K562 (cell line): ENCODE measurements around the gene DNAJC9. TPM values are rescaled to one million over a fixed set of nuclear protein-coding genes. Genes with fewer than 3 reads are reported as not detected.

Source experiments
- ATAC-seq: fragments of 200-7000 bp; cut with Tn5 transposase; 3 replicates; pipeline ENCODE4 v1.9.1; 2020; ENCODE audit warnings: moderate library complexity
- BruUV-seq: library from RNA; stranded (reverse); fragments of 400-500 nt; replicated peaks from 2 replicates; lab custom pipeline; 2021; lab: Mats Ljungman, UMichigan
- CTCF ChIA-PET: fragments of 300-600 bp; formaldehyde crosslinking; extraction: SDS; loops from one replicate; lab custom pipeline; 2021; ENCODE audit warnings: low intra/inter-chr PET ratio; lab: Yijun Ruan, JAX
- POLR2A ChIA-PET: fragments of 300-600, 350-650 bp; sonication (Branson Sonifier 250); formaldehyde crosslinking; extraction: SDS; loops from one replicate; lab custom pipeline; 2021; ENCODE audit warnings: antibody characterized with exemption, inconsistent platforms; lab: Yijun Ruan, JAX
- DNase-seq, 4 experiments: peaks; one replicate each; pipeline versions ENCODE4 v3.0.0 to v3.0.0-alpha.2; 2011 to 2018; ENCODE audit warnings: low spot score in 3 of 4, mixed read lengths in 3 of 4; ENCODE audit errors: extremely low read depth in 1 of 4
- FAIRE-seq: peaks from 2 replicates; lab custom pipeline; 2011; peaks lifted over from hg19 to GRCh38; lab: Jason Lieb, UNC
- H2AFZ ChIP-seq: 2 replicates; pipeline ENCODE4 v1.6.0; 2011; ENCODE audit warnings: low read depth, low read length, control low read depth, inconsistent platforms
- H3K27ac ChIP-seq: fragments of 200-600 bp; 3 replicates; pipeline ENCODE4 v1.8.0; 2011; ENCODE audit warnings: low read depth, mild to moderate bottlenecking, control low read depth, inconsistent platforms, low read length, moderate library complexity, mixed read lengths; ENCODE audit errors: extremely low read depth
- H3K27me3 ChIP-seq, 2 experiments: fragments of 300-600 bp in 1 of 2; 2 replicates in 1 of 2; 3 replicates in 1 of 2; pipeline versions ENCODE4 v1.6.0 to v1.8.0; 2011; ENCODE audit warnings: inconsistent platforms in 2 of 2, low read length in 2 of 2, mild to moderate bottlenecking in 1 of 2, mixed read lengths in 1 of 2, moderate library complexity in 1 of 2; ENCODE audit not compliant: control insufficient read depth in 2 of 2, insufficient read depth in 2 of 2
- H3K36me3 ChIP-seq: fragments of 300-600 bp; 3 replicates; pipeline ENCODE4 v1.8.0; 2011; ENCODE audit warnings: mild to moderate bottlenecking, low read length, inconsistent platforms; ENCODE audit not compliant: control insufficient read depth, insufficient read depth
- H3K4me1 ChIP-seq, 2 experiments: fragments of 200-600 bp in 1 of 2; replicated peaks in 1 of 2; 2 replicates in 1 of 2; 3 replicates in 1 of 2; pipeline versions ENCODE4 v1.5.1 to v1.8.0; 2011; ENCODE audit warnings: inconsistent platforms in 2 of 2, low read length in 2 of 2, mild to moderate bottlenecking in 1 of 2, mixed read lengths in 1 of 2, moderate library complexity in 1 of 2; ENCODE audit not compliant: control insufficient read depth in 2 of 2, insufficient read depth in 2 of 2
- H3K4me2 ChIP-seq: 2 replicates; pipeline ENCODE4 v1.6.1; 2011; ENCODE audit warnings: low read length, control low read depth, inconsistent platforms, mixed read lengths; ENCODE audit not compliant: insufficient read depth
- H3K4me3 ChIP-seq: fragments of 200-600 bp; sonication (generic), shearing (Covaris generic); 2 replicates; pipeline ENCODE4 v1.5.1; 2016; ENCODE audit warnings: control low read depth, inconsistent platforms
- H3K79me2 ChIP-seq: fragments of 200-600 bp; 3 replicates; pipeline ENCODE4 v1.8.0; 2011; ENCODE audit warnings: low read length, inconsistent platforms; ENCODE audit not compliant: control insufficient read depth, insufficient read depth
- H3K9ac ChIP-seq, 2 experiments: 2 replicates each; pipeline versions ENCODE4 v1.6.0 to v1.6.1; 2011; ENCODE audit warnings: low read depth in 2 of 2, low read length in 2 of 2, control low read depth in 1 of 2, inconsistent platforms in 1 of 2, mild to moderate bottlenecking in 1 of 2, mixed read lengths in 1 of 2; ENCODE audit not compliant: insufficient read depth in 1 of 2
- H3K9me1 ChIP-seq: one replicate; pipeline ENCODE4 v1.6.0; 2011; ENCODE audit warnings: inconsistent platforms, mild to moderate bottlenecking, low read length, moderate library complexity; ENCODE audit not compliant: control insufficient read depth, insufficient read depth
- H3K9me3 ChIP-seq: replicated peaks from 2 replicates; pipeline ENCODE4 v1.5.1; 2011; ENCODE audit warnings: low read depth, low read length, inconsistent platforms; ENCODE audit not compliant: control insufficient read depth, insufficient read depth
- H4K20me1 ChIP-seq: replicated peaks from 2 replicates; pipeline ENCODE4 v1.6.1; 2011; ENCODE audit warnings: low read length, inconsistent platforms, mixed read lengths; ENCODE audit not compliant: control insufficient read depth, insufficient read depth
- ESRRA ChIP-seq: fragments of 450-650 bp; IDR thresholded peaks from 2 replicates; pipeline ENCODE4 v1.6.1; 2014; ENCODE audit warnings: low read depth, mild to moderate bottlenecking, moderate library complexity, borderline replicate concordance
- EZH2 ChIP-seq: IDR thresholded peaks from 2 replicates; pipeline ENCODE4 v1.6.1; 2012; ENCODE audit warnings: low read depth, mild to moderate bottlenecking, inconsistent platforms, low read length, borderline replicate concordance
- FOXA1 ChIP-seq: fragments of 450-650 bp; IDR thresholded peaks from 2 replicates; pipeline ENCODE4 v1.6.1; 2016; ENCODE audit warnings: mild to moderate bottlenecking, borderline replicate concordance
- MTA2 ChIP-seq: fragments of 450-650 bp; IDR thresholded peaks from 2 replicates; pipeline ENCODE4 v1.6.1; 2016; ENCODE audit warnings: low read depth
- RFX1 ChIP-seq: fragments of 450-650 bp; IDR thresholded peaks from 2 replicates; pipeline ENCODE4 v1.6.1; 2016; ENCODE audit warnings: mild to moderate bottlenecking, moderate library complexity
- SIN3B ChIP-seq: fragments of 450-650 bp; IDR thresholded peaks from 2 replicates; pipeline ENCODE4 v1.6.1; 2017; ENCODE audit warnings: low read depth, mild to moderate bottlenecking, moderate library complexity
- TGIF2 ChIP-seq: sonication (generic); formaldehyde crosslinking; IDR thresholded peaks from 2 replicates; pipeline ENCODE4 v1.8.1; 2022; ENCODE audit warnings: mild to moderate bottlenecking, missing genetic modification reagents, moderate library complexity
- ZNF184 ChIP-seq: sonication (generic); formaldehyde crosslinking; IDR thresholded peaks from 2 replicates; pipeline ENCODE4 v1.5.0; 2020; ENCODE audit warnings: missing genetic modification reagents
- ZNF239 ChIP-seq: fragments of 250-450 bp; sonication (Bioruptor Pico); IDR thresholded peaks from 2 replicates; pipeline ENCODE4 v1.4.0; 2020; ENCODE audit warnings: mild to moderate bottlenecking
- WGBS: fragments of 100-300 bp; shearing (Covaris generic); methylation state at CpG from one replicate; pipeline ENCODE4 v1.1.6; 2016; ENCODE audit warnings: low coverage, mixed read lengths; ENCODE audit not compliant: insufficient coverage; ENCODE audit errors: missing lambda C conversion rate; 5-methylcytosine and 5-hydroxymethylcytosine counted together
- in situ Hi-C: fragments of 300-500 bp; cut with MboI; formaldehyde crosslinking; loops from 4 replicates; pipeline ENCODE4 v1.15.0; 2018; ENCODE audit warnings: inconsistent platforms, mixed read lengths
- intact Hi-C: fragments of 100-400 bp; cut with micrococcal nuclease; formaldehyde crosslinking; loops from 2 replicates; pipeline ENCODE4 v1.14.2; 2022
- polyA plus RNA-seq, 8 experiments: library from polyadenylated mRNA; depleted of rRNA in 4 of 8; stranded (reverse) in 5 of 8; unstranded in 3 of 8; fragments of >200 nt; fragmentation: Nextera tagmentation in 2 of 8; fragmentation: Illumina TruSeq in 1 of 8; extraction: Ambion mirVana in 2 of 8; extraction: Trizol in 1 of 8; gene quantifications; 2 replicates each; pipeline versions ENCODE4 v1.2.1 to v1.2.3, GENCODE V29; 2011 to 2014; ENCODE audit warnings: inconsistent platforms in 1 of 8, missing spikeins in 1 of 8
- total RNA-seq, 7 experiments: library from RNA; depleted of rRNA in 6 of 7; stranded (reverse); fragments of >200 nt in 6 of 7; fragmentation: Illumina TruSeq in 2 of 7; extraction: Trizol in 2 of 7; gene quantifications; 2 replicates each; pipeline versions ENCODE4 v1.2.1 to v1.2.3, GENCODE V29; 2011 to 2021; ENCODE audit warnings: low replicate concordance in 1 of 7
- TF ChIP-seq, protein P1 (sequence below): fragments of 200-400 bp; formaldehyde crosslinking; IDR thresholded peaks from 2 replicates; pipeline ENCODE4 v1.6.1; 2017; ENCODE audit warnings: mild to moderate bottlenecking, low read depth, low read length, moderate library complexity
- TF ChIP-seq, protein P2 (sequence below): IDR thresholded peaks from 2 replicates; pipeline ENCODE4 v1.6.1; 2011; ENCODE audit warnings: borderline replicate concordance, low read depth, mild to moderate bottlenecking, moderate library complexity, low read length; ENCODE audit not compliant: insufficient read depth, poor library complexity, severe bottlenecking

DNAJC9 gene
- total and polyA plus RNA-seq, 9 of the 15 experiments (the other 6 are each of a cell fraction or from before 2014, with no cell fraction given), result 66.7 to 133 (median 102) TPM

DNA sequence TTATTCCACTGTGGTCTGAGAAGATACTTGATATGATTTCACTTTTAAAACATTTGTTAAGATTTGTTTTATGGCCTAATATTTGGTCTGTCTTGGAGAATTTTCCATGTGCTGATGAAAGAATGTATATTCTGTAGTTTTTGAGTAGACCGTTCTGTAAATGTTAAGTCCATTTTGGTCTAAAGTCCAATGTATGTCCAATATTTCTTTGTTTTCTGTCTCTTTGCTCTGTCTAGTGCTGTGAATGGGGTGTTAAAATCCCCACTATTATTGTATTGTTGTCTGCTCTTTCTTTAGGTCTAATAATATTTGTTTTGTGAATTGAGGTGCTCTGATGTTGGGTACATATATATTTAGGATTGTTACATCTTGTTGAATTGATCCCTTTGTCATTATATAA lies 31.3 kb downstream of the DNAJC9 start:
- no peak overlapping the region for H2AFZ ChIP-seq
- no peak overlapping the region for H3K27ac ChIP-seq
- DNase-seq (no peak), FAIRE-seq (no peak), ATAC-seq (no peak)
- no peak overlapping the region for H3K9ac ChIP-seq
- TF ChIP-seq TGIF2 (no peak), FOXA1 (no peak), SIN3B (no peak), MTA2 (no peak)
- H3K9me3 ChIP-seq, result no peaks in the 10 kb centered on the region
- CTCF ChIA-PET, result no interaction called here
- H3K4me2 ChIP-seq, result no peak overlapping the region
- no peaks in the 10 kb centered on the region for H3K9me1 ChIP-seq
- in situ Hi-C loops, result no loop called here
- BruUV-seq, result no TSS peak
- no peaks in the 10 kb centered on the region for H3K79me2 ChIP-seq
- intact Hi-C loops, result loop anchor here (5.0 kb wide), 1 partner anchor 48 kb away; the partner anchor contains the start of genes ECD and FAM149B1
- H4K20me1 ChIP-seq, result no peaks in the 10 kb centered on the region
- H3K4me1 ChIP-seq, result peaks cover 0 to 10% of the 10 kb centered on the region in 2 experiments; a peak in 2 of 5 replicates
- H3K27me3 ChIP-seq, result no peaks in the 10 kb centered on the region
- POLR2A ChIA-PET, result interaction anchor here (0.6 kb wide), 1 partner anchor 254 kb away, joined by 3 read pairs; no protein-coding TSS in a partner anchor
- H3K4me3 ChIP-seq, result no peak overlapping the region
- WGBS, result 92% methylated on average over 1 of the region's 1 CpG
- H3K36me3 ChIP-seq, result no peaks in the 10 kb centered on the region

DNA sequence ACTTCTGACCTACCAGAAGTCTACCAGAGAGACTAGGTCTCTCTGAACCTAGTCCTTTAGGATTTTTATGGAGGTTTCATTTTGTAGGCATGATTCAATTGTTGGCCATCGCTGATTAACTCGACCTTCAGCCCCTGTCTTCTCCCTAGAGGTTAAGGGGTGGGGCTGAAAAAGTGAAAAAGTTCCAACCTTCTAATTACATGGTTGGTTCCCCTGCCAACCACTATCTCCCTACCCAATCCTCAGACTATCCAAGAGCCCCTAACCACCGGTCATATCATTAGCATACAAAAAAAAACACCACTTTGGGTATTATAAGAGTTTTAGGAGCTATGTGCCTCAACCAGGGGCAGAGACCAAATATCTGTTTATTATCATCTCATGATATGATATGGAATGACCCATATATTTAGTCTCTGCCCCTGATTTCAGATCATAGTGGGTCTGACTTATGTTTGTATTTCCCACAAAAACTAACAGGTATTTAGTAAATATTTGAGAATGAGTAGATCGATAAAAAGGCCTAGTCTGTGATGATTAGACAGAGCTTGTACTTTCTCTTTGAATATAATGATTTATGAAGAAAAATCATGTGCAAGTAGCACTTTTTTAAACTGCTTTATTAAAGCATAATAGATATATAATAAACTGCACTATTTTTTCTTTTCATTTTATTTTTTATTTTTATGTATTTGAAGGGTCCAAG lies 35.8 kb downstream of the DNAJC9 start:
- FAIRE-seq, result no peak
- ATAC-seq, result peak; percentile 48; the same call in 2 of the 3 replicates
- intact Hi-C loops (no loop called here), in situ Hi-C loops (no loop called here)
- ChIA-PET CTCF (no interaction called here), POLR2A (interaction anchor here (0.6 to 1.2 kb wide), 5 partner anchors 12 to 1429 kb away, joined by 3 read pairs; no protein-coding TSS in a partner anchor)
- 24% methylated on average over 4 of the region's 4 CpGs for WGBS
- DNase-seq, result no peak
- Histone ChIP-seq H3K4me3 (no peak overlapping the region), H3K4me1 (peaks cover 0 to 10% of the 10 kb centered on the region in 2 experiments; a peak in 2 of 5 replicates), H3K9me3 (no peaks in the 10 kb centered on the region; the same call in 1 of the 2 replicates), H3K4me2 (no peak overlapping the region), H3K27me3 (no peaks in the 10 kb centered on the region), H3K27ac (no peak overlapping the region), H3K9ac (no peak overlapping the region), H3K9me1 (no peaks in the 10 kb centered on the region), H3K79me2 (no peaks in the 10 kb centered on the region), H3K36me3 (no peaks in the 10 kb centered on the region), H4K20me1 (no peaks in the 10 kb centered on the region), H2AFZ (no peak overlapping the region)
- BruUV-seq, result no TSS peak
- TF ChIP-seq ZNF184 (CRISPR knock-in tag) (no peak), EZH2 (no peak), RFX1 (peak; percentile 18; the same call in 1 of the 2 replicates), ZNF239 (CRISPR knock-in tag) (no peak), ESRRA (peak; percentile 62; the same call in 1 of the 2 replicates)
- TF ChIP-seq, protein P1, sequence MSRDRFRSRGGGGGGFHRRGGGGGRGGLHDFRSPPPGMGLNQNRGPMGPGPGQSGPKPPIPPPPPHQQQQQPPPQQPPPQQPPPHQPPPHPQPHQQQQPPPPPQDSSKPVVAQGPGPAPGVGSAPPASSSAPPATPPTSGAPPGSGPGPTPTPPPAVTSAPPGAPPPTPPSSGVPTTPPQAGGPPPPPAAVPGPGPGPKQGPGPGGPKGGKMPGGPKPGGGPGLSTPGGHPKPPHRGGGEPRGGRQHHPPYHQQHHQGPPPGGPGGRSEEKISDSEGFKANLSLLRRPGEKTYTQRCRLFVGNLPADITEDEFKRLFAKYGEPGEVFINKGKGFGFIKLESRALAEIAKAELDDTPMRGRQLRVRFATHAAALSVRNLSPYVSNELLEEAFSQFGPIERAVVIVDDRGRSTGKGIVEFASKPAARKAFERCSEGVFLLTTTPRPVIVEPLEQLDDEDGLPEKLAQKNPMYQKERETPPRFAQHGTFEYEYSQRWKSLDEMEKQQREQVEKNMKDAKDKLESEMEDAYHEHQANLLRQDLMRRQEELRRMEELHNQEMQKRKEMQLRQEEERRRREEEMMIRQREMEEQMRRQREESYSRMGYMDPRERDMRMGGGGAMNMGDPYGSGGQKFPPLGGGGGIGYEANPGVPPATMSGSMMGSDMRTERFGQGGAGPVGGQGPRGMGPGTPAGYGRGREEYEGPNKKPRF, result no peak
- TF ChIP-seq, protein P2, sequence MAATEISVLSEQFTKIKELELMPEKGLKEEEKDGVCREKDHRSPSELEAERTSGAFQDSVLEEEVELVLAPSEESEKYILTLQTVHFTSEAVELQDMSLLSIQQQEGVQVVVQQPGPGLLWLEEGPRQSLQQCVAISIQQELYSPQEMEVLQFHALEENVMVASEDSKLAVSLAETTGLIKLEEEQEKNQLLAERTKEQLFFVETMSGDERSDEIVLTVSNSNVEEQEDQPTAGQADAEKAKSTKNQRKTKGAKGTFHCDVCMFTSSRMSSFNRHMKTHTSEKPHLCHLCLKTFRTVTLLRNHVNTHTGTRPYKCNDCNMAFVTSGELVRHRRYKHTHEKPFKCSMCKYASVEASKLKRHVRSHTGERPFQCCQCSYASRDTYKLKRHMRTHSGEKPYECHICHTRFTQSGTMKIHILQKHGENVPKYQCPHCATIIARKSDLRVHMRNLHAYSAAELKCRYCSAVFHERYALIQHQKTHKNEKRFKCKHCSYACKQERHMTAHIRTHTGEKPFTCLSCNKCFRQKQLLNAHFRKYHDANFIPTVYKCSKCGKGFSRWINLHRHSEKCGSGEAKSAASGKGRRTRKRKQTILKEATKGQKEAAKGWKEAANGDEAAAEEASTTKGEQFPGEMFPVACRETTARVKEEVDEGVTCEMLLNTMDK, result no peak
